LNCaP clone FGC (cell line): Measurements from ENCODE around the gene KIF5C.
A peak's percentile ranks its signal among the peaks of the same experiment; 100 is the strongest.

Experiments used
- DNase-seq: peaks from one replicate; pipeline ENCODE4 v3.0.0-alpha.2; 2011; ENCODE audit warnings: low read depth
- H3K4me3 ChIP-seq: 2 replicates; pipeline ENCODE4 v1.5.1; 2011; ENCODE audit warnings: mild to moderate bottlenecking, low read depth, low read length, control low read depth
- TF ChIP-seq, protein P1 (sequence below): IDR thresholded peaks from 2 replicates; pipeline ENCODE4 v1.5.1; 2012; ENCODE audit warnings: mild to moderate bottlenecking; ENCODE audit not compliant: control insufficient read depth, insufficient read depth; ENCODE audit errors: extremely low read depth

The KIF5C gene

DNA sequence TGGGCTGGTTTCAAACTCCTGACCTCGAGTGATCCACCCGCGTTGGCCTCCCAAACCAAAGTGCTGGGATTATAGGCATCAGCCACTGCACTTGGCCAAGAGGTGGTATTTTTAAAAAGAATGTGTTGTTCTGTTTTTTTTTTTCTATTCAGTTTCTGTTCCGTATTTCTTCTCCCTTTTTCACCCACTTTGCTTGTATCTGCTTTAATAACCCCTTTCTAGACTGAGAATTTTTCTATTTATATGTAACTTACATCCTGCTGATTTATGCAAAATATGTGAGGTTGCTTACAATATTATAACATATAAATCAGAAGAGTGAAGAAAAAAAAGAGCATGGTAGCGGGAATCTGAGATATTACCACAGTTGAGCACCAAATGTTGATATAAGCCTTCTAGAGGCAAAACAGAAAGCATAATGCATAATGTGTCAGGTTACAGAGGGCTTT lies 146.3 kb downstream of the KIF5C start:
- no peak for DNase-seq
- no peak overlapping the region for H3K4me3 ChIP-seq
- TF ChIP-seq, protein P1, sequence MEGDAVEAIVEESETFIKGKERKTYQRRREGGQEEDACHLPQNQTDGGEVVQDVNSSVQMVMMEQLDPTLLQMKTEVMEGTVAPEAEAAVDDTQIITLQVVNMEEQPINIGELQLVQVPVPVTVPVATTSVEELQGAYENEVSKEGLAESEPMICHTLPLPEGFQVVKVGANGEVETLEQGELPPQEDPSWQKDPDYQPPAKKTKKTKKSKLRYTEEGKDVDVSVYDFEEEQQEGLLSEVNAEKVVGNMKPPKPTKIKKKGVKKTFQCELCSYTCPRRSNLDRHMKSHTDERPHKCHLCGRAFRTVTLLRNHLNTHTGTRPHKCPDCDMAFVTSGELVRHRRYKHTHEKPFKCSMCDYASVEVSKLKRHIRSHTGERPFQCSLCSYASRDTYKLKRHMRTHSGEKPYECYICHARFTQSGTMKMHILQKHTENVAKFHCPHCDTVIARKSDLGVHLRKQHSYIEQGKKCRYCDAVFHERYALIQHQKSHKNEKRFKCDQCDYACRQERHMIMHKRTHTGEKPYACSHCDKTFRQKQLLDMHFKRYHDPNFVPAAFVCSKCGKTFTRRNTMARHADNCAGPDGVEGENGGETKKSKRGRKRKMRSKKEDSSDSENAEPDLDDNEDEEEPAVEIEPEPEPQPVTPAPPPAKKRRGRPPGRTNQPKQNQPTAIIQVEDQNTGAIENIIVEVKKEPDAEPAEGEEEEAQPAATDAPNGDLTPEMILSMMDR, result no peak

DNA sequence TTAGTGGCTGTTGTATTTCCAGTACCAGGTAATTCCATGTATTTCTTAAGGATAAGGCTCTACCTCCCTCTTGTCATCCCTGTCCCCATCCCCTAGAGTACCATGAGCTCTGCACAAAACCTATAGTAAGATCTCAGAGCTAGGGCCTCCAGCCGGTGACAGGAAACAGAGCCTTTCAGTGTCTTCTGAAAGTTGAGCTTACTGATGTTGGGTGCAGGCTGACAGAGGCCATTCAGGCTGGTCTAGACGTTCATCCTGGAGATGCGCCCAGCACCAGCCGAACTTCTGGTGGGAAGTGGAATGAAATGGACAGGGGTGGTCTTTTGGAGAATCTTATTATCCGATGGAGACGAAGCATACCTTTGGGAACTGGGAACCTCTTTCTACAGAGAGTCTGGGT lies 146.7 kb downstream of the KIF5C start:
- DNase-seq, result no peak
- TF ChIP-seq, protein P1, result no peak

DNA sequence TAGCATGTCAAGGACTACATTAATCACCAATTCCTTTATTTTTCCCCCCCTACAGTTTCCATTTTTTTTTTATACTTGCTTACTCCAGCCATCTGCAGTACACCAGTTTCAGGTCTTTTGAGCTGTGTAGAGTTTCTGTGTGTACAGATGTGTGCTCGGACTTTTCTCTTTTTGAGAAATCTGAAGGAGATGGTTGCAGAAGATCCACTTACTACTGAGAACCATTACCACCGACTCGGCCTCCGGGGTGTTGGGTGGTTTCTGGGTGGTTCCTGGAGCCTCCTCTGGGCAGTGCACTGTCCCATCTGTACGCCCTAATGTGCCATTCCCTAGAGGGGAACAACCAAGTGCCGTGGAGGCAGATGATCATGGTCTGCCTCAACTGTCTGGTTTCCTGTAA lies 148.1 kb downstream of the KIF5C start:
- DNase-seq, result no peak
- TF ChIP-seq, protein P1, result no peak
- no peak overlapping the region for H3K4me3 ChIP-seq

More for the DNA sequence above, 146.7 kb downstream of the KIF5C start:
- no peak overlapping the region for H3K4me3 ChIP-seq

DNA sequence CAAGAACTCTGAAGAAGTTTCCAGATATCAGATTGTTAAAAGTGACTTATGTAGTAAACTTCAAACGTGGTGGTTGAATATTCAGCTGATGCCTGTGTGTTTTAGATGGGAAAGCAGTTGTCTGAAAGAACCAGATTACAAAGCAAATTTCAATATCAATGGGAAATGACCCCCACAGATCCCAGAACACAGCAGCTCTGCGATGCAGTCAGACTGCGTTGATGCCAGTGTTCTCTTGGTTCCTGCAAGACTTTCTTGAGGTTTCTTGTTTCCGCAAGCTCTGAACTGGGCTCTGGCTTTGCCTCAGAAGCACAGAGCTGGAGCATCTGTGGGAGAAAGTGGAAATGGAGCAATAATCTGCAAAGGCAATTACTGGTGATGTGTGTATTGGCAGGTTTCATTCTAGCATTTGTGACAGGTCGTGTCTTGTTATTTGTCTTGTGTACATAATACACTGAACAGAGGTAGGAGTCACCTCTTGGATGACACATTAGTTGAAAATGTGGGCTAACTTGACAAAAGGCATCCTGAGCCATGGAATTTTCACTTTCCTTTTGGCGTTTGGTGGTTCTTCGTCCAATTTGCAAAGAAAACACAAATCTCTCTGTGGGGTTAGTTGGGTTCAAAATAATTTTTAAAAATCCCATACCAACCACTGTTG lies 152.7 kb downstream of the KIF5C start:
- TF ChIP-seq, protein P1, result no peak
- no peak overlapping the region for H3K4me3 ChIP-seq
- DNase-seq, result peak; percentile 52

DNA sequence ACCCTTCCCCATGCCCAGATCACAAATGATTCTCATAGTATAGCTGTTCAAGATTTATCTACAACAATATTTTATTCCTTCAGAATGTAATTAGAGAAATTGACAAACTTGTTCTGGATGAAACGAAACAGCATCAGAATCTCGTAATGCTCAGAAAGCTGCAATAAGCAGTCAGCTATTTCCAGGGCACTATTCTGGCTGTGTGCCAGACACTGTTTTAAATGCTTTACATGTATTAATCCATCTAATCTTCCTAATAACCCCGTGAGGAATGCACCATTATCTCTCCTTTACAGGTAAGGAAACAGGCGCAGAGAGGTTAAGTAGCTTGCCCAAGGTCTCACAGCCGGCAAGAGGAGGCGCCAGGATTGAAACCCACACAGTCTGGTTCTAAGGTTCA lies 153.3 kb downstream of the KIF5C start:
- DNase-seq, result no peak
- TF ChIP-seq, protein P1, result no peak
- no peak overlapping the region for H3K4me3 ChIP-seq

DNA sequence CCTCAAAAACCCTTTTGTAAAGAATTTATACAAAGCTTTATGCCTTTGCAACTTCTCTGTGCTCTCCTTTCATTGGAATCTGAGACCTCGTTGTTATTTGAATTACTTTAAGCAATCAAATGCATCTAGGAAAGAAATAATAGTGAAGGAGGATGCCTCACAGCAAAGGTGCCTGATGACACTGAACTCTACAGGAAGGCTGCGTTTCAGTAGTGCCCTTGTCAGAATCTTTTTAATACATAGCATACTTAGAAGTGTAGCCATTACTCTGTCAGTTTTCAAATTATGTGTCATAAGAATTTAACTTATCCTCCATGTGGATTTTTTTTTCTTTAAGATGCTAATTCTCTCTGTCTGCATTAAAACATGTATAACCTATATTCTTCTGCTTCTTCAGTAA lies 153.9 kb downstream of the KIF5C start:
- no peak for DNase-seq
- no peak overlapping the region for H3K4me3 ChIP-seq
- TF ChIP-seq, protein P1, result no peak
